ENCODE results near the gene SMOC2. TPM values are rescaled to one million over a fixed set of nuclear protein-coding genes. Genes with fewer than 3 reads are reported as not detected.

Gene SMOC2
- total RNA-seq, 2 donors from 2014 or later = 25.6 to 29.6 TPM

- Histone ChIP-seq H3K36me3 (no peaks in the 10 kb centered on the region), H3K4me3 (no peak overlapping the region), H3K27me3 (no peaks in the 10 kb centered on the region), H3K9ac (ENCODE audit: low read depth in 2 of 2, low read length in 2 of 2) (no peak overlapping the region), H3K9me3 (no peaks in the 10 kb centered on the region), H3K4me1 (no peaks in the 10 kb centered on the region), H3K27ac (no peak overlapping the region)
- no peak for TF ChIP-seq CTCF (IDR thresholded peaks at IDR 0.05)
- intact Hi-C loops (cut with DNase I) = no loop called here
- no peak for DNase-seq
Observed at GRCh38 chr6:168625602-168626001, 184.6 kb downstream of the SMOC2 start.

GRCh38 chr6:168626046-168626602, 185.1 kb downstream of the SMOC2 start:
- H3K4me1 ChIP-seq = no peaks in the 10 kb centered on the region
- intact Hi-C loops (cut with DNase I) = no loop called here
- H3K9me3 ChIP-seq = no peaks in the 10 kb centered on the region
- no peaks in the 10 kb centered on the region for H3K36me3 ChIP-seq
- no peak overlapping the region for H3K4me3 ChIP-seq
- DNase-seq = no peak
- no peak overlapping the region for H3K27ac ChIP-seq
- no peaks in the 10 kb centered on the region for H3K27me3 ChIP-seq
- H3K9ac ChIP-seq (ENCODE audit: low read depth in 2 of 2, low read length in 2 of 2) = no peak overlapping the region
- no peak for TF ChIP-seq CTCF (IDR thresholded peaks at IDR 0.05)

GRCh38 chr6:168627506-168628175, 186.7 kb downstream of the SMOC2 start:
- H3K4me3 ChIP-seq = no peak overlapping the region
- intact Hi-C loops (cut with DNase I) = no loop called here
- H3K27ac ChIP-seq = no peak overlapping the region
- no peaks in the 10 kb centered on the region for H3K4me1 ChIP-seq
- no peak for DNase-seq
- H3K36me3 ChIP-seq = no peaks in the 10 kb centered on the region
- no peak overlapping the region for H3K9ac ChIP-seq (ENCODE audit: low read depth in 2 of 2, low read length in 2 of 2)
- no peak for TF ChIP-seq CTCF (IDR thresholded peaks at IDR 0.05)
- no peaks in the 10 kb centered on the region for H3K27me3 ChIP-seq
- no peaks in the 10 kb centered on the region for H3K9me3 ChIP-seq

GRCh38 chr6:168628176-168628553, 187.2 kb downstream of the SMOC2 start:
- Histone ChIP-seq H3K27ac (no peak overlapping the region), H3K36me3 (no peaks in the 10 kb centered on the region), H3K9ac (ENCODE audit: low read depth in 2 of 2, low read length in 2 of 2) (no peak overlapping the region), H3K27me3 (no peaks in the 10 kb centered on the region), H3K4me3 (no peak overlapping the region), H3K9me3 (no peaks in the 10 kb centered on the region), H3K4me1 (no peaks in the 10 kb centered on the region)
- no peak for DNase-seq
- TF ChIP-seq CTCF (IDR thresholded peaks at IDR 0.05) = no peak
- intact Hi-C loops (cut with DNase I) = no loop called here

GRCh38 chr6:168628732-168629245, 187.8 kb downstream of the SMOC2 start:
- H3K4me3 ChIP-seq = no peak overlapping the region
- H3K9me3 ChIP-seq = no peaks in the 10 kb centered on the region
- intact Hi-C loops (cut with DNase I) = no loop called here
- H3K9ac ChIP-seq (ENCODE audit: low read depth in 2 of 2, low read length in 2 of 2) = no peak overlapping the region
- no peaks in the 10 kb centered on the region for H3K4me1 ChIP-seq
- no peaks in the 10 kb centered on the region for H3K36me3 ChIP-seq
- no peak for DNase-seq
- no peak overlapping the region for H3K27ac ChIP-seq
- H3K27me3 ChIP-seq = no peaks in the 10 kb centered on the region
- TF ChIP-seq CTCF (IDR thresholded peaks at IDR 0.05) = no peak
